Body of pancreas (tissue), 4 donors: ENCODE data around the gene ABCA13. TPM values are rescaled to one million over a fixed set of nuclear protein-coding genes. Genes with fewer than 3 reads are reported as not detected.

Experiments used
- ATAC-seq: fragments of 150-250 bp; one replicate; pipeline ENCODE4 v1.9.1; 2016
- DNase-seq, 4 donors: peaks; one replicate each; pipeline ENCODE4 v3.0.0-alpha.2; 2019
- H3K27ac ChIP-seq, 4 donors: fragments of 200-600 bp; sonication (generic); 1 replicate in 3 of 4; 2 replicates in 1 of 4; pipeline versions ENCODE4 v1.5.1 to v1.6.1; 2016 to 2019; ENCODE audit warnings: mild to moderate bottlenecking in 1 of 4, mixed read lengths in 1 of 4, moderate library complexity in 1 of 4
- H3K27me3 ChIP-seq, 2 donors: fragments of 200-600 bp; sonication (generic); one replicate each; pipeline ENCODE4 v1.6.0; 2016; ENCODE audit warnings: mild to moderate bottlenecking in 1 of 2
- H3K36me3 ChIP-seq, 2 donors: fragments of 200-600 bp; sonication (generic); replicated peaks in 1 of 2; 2 replicates each; pipeline ENCODE4 v1.5.1; 2016; ENCODE audit warnings: low read depth in 2 of 2; ENCODE audit not compliant: insufficient read depth in 1 of 2
- H3K4me1 ChIP-seq: fragments of 200-600 bp; sonication (generic); one replicate; pipeline ENCODE4 v1.6.0; 2016
- H3K4me3 ChIP-seq, 2 donors: fragments of 200-600 bp; sonication (generic); 1 replicate in 1 of 2; 2 replicates in 1 of 2; pipeline ENCODE4 v1.5.1; 2016 to 2019
- H3K9me3 ChIP-seq, 3 donors: fragments of 200-600 bp; sonication (generic); 1 replicate in 2 of 3; 2 replicates in 1 of 3; pipeline ENCODE4 v1.5.1; 2016
- POLR2A ChIP-seq, 3 donors: fragments of 450-650 bp; IDR thresholded peaks; one replicate each; pipeline ENCODE4 v1.6.1; 2016; ENCODE audit warnings: antibody characterized with exemption in 3 of 3, mild to moderate bottlenecking in 2 of 3
- WGBS, 2 donors: methylation state at CpG; one replicate each; pipeline ENCODE4 v1.1.5; 2017; 5-methylcytosine and 5-hydroxymethylcytosine counted together
- intact Hi-C: fragments of 100-400 bp; cut with DNase I; formaldehyde crosslinking; loops from one replicate; pipeline ENCODE4 v1.15.1; 2023
- total RNA-seq, 2 donors: library from RNA; depleted of rRNA; stranded (reverse); fragments of >200 nt; gene quantifications; one replicate each; pipeline ENCODE4 v1.1.0, GENCODE V29; 2016
- TF ChIP-seq, protein P1 (sequence below), 7 experiments: fragments of 450-650 bp in 4 of 7; fragments of 200-600 bp in 3 of 7; sonication (generic) in 3 of 7; IDR thresholded peaks; one replicate each; pipeline ENCODE4 v1.5.1; 2016 to 2019; ENCODE audit warnings: antibody characterized with exemption in 7 of 7

ABCA13 gene
- total RNA-seq, 2 donors from 2014 or later = under 0.01 TPM

DNA sequence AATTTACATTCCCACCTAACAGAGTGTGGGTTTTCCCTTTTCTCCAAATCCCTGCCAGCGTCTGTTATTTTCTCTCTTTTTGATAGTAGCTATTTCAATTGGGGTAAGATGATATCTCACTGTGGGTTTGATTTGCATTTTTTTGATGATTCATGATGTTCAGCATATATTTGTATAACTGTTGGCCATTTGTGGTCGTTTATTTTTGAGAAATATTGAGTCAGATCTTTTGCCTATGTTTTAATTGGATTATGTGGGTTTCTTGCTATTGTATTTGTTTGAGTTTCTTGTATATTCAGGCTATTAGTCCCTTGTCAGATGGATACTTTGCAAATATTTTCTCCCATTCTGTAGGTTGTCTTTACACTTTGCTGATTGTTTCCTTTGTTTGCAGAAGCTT lies 193.8 kb downstream of the ABCA13 start:
- intact Hi-C loops = no loop called here
- no peaks in the 10 kb centered on the region for H3K36me3 ChIP-seq
- no peaks in the 10 kb centered on the region for H3K4me1 ChIP-seq
- no peak for ATAC-seq
- TF ChIP-seq POLR2A (IDR thresholded peaks at IDR 0.05) = no peak
- TF ChIP-seq, protein P1, sequence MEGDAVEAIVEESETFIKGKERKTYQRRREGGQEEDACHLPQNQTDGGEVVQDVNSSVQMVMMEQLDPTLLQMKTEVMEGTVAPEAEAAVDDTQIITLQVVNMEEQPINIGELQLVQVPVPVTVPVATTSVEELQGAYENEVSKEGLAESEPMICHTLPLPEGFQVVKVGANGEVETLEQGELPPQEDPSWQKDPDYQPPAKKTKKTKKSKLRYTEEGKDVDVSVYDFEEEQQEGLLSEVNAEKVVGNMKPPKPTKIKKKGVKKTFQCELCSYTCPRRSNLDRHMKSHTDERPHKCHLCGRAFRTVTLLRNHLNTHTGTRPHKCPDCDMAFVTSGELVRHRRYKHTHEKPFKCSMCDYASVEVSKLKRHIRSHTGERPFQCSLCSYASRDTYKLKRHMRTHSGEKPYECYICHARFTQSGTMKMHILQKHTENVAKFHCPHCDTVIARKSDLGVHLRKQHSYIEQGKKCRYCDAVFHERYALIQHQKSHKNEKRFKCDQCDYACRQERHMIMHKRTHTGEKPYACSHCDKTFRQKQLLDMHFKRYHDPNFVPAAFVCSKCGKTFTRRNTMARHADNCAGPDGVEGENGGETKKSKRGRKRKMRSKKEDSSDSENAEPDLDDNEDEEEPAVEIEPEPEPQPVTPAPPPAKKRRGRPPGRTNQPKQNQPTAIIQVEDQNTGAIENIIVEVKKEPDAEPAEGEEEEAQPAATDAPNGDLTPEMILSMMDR (IDR thresholded peaks at IDR 0.05) = no peak
- no peaks in the 10 kb centered on the region for H3K9me3 ChIP-seq
- no peak for DNase-seq
- no peaks in the 10 kb centered on the region for H3K27me3 ChIP-seq
- no peak overlapping the region for H3K4me3 ChIP-seq
- WGBS, 2 donors = 32 to 34% methylated on average over 2 of the region's 2 CpGs
- H3K27ac ChIP-seq = no peak overlapping the region

DNA sequence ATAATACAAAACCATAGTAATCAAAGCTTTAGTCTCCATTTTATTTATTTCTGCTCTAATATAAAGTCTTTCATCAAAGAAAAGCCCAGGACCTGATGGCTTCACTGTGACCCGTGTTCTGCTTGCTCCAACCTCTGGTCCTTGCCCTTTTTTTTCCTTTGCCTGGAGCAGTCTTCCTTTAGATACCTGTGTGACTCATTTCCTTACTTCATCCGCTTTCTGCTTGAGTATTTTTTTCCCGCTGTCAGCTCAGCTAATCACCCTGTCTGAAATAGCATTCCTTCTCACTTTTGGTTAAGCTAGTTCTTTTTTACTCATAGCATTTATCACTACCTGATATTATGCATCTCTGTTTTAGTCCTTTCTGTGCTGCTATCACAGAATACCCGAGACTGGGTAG lies 194.8 kb downstream of the ABCA13 start:
- Histone ChIP-seq H3K27me3 (no peaks in the 10 kb centered on the region), H3K4me3 (no peak overlapping the region), H3K9me3 (no peaks in the 10 kb centered on the region), H3K36me3 (no peaks in the 10 kb centered on the region), H3K4me1 (no peaks in the 10 kb centered on the region), H3K27ac (no peak overlapping the region)
- DNase-seq = no peak
- no peak for ATAC-seq
- WGBS, 2 donors = 50 to 60% methylated on average over 4 of the region's 4 CpGs
- no peak for TF ChIP-seq POLR2A (IDR thresholded peaks at IDR 0.05)
- intact Hi-C loops = no loop called here

DNA sequence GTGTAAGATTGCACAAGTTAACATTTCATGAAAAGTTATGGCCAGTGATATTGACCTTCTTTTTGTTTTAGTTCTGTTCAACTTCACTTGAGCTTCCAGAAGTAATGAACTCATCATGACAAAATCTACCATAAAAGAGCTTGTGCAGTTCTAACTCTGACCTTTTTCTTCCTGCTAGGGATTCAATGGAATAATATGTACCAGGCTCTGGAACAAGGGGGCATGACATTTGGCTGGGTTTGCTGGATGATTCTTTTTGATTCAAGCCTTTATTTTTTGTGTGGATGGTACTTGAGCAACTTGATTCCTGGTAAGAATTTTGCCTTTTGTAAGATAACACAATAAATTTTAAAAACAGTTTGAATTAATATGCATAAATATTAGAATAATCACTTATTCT lies 205.0 kb downstream of the ABCA13 start:
- no peak overlapping the region for H3K4me3 ChIP-seq
- no peak for ATAC-seq
- H3K9me3 ChIP-seq = no peaks in the 10 kb centered on the region
- intact Hi-C loops = no loop called here
- H3K27me3 ChIP-seq = no peaks in the 10 kb centered on the region
- DNase-seq = no peak
- TF ChIP-seq, protein P1 (IDR thresholded peaks at IDR 0.05) = no peak
- no peak for TF ChIP-seq POLR2A (IDR thresholded peaks at IDR 0.05)
- no peak overlapping the region for H3K27ac ChIP-seq
- no peaks in the 10 kb centered on the region for H3K4me1 ChIP-seq
- no peaks in the 10 kb centered on the region for H3K36me3 ChIP-seq

DNA sequence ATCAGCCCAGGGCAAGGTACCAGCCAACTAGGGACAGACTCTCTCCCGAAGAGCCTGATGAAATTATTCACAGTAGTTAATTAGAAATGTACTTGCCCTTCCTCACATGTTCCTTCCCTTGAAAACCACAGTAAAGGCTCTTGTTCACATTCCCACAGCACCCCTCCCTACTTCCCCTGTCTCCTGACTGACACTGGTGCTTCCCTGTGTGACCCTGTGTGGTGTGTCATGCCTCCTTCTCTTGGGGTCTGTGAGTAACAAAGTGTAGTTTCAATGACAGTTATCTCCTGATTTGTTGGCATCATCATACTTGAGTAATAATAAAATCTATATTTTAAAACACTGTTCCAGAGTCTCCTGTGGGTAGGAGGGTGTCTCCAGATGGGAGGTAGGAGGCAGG lies 209.7 kb downstream of the ABCA13 start:
- no peak overlapping the region for H3K27ac ChIP-seq
- no peak overlapping the region for H3K4me3 ChIP-seq
- no peaks in the 10 kb centered on the region for H3K4me1 ChIP-seq
- DNase-seq (no peak), ATAC-seq (no peak)
- no peaks in the 10 kb centered on the region for H3K9me3 ChIP-seq
- no peak for TF ChIP-seq POLR2A (IDR thresholded peaks at IDR 0.05)
- TF ChIP-seq, protein P1 (IDR thresholded peaks at IDR 0.05) = no peak
- 46% methylated on average over 1 of the region's 1 CpG; no CpG with 5 or more reads in 1 of the 2 donors for WGBS, 2 donors
- intact Hi-C loops = no loop called here
- no peaks in the 10 kb centered on the region for H3K36me3 ChIP-seq
- no peaks in the 10 kb centered on the region for H3K27me3 ChIP-seq

DNA sequence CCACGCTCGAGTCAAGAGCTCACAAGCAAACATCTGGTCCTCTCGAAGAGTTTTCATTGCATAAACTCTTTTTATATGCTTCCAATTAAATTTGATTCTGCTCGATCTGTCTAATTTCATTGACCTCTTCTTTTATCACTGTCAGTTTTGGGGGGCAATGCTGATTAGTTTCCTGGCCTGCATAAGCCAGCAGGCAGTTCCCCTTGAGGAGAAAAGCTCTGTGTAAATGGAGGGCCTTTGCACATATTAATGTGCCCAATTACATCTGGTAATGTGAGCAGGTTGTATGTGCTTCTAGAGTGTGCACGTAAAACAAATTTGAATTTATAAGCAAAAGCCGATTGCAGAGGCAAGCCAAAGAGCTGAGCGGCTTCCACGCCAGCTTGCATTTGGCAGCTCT lies 210.3 kb downstream of the ABCA13 start:
- intact Hi-C loops = no loop called here
- WGBS, 2 donors = 77 to 82% methylated on average over 8 of the region's 8 CpGs
- Histone ChIP-seq H3K27ac (no peak overlapping the region), H3K36me3 (no peaks in the 10 kb centered on the region), H3K4me1 (no peaks in the 10 kb centered on the region), H3K9me3 (no peaks in the 10 kb centered on the region), H3K4me3 (no peak overlapping the region), H3K27me3 (no peaks in the 10 kb centered on the region)
- TF ChIP-seq POLR2A (IDR thresholded peaks at IDR 0.05) = no peak
- TF ChIP-seq, protein P1 (IDR thresholded peaks at IDR 0.05) = no peak
- DNase-seq (no peak), ATAC-seq (no peak)
